Neural progenitor cell (in vitro differentiated cells): Measurements from ENCODE around the gene VWA8.

Experiments
- CTCF ChIP-seq: fragments of 200-600 bp; sonication (generic); IDR thresholded peaks from 2 replicates; pipeline ENCODE4 v1.5.1; 2017; ENCODE audit warnings: antibody characterized with exemption, mild to moderate bottlenecking
- EZH2phosphoT487 ChIP-seq: fragments of 200-600 bp; sonication (generic); IDR thresholded peaks from 2 replicates; pipeline ENCODE4 v1.6.1; 2017; ENCODE audit warnings: antibody characterized with exemption

- TF ChIP-seq CTCF (no peak), EZH2phosphoT487 (no peak)
Measured at GRCh38 chr13:41954226-41954625, 6.7 kb downstream of the VWA8 start.
